AG09319 (cell line): Measurements from ENCODE around the gene LOXHD1.

ENCODE experiments used
- DNase-seq: peaks from one replicate; pipeline ENCODE4 v3.0.0-alpha.2; 2010; ENCODE audit warnings: low read depth; ENCODE audit errors: extremely low read depth
- TF ChIP-seq, protein P1 (sequence below): IDR thresholded peaks from 2 replicates; pipeline ENCODE4 v1.5.1; 2011; ENCODE audit warnings: low read depth, mild to moderate bottlenecking, inconsistent platforms, low read length, moderate library complexity

Gene LOXHD1

DNA sequence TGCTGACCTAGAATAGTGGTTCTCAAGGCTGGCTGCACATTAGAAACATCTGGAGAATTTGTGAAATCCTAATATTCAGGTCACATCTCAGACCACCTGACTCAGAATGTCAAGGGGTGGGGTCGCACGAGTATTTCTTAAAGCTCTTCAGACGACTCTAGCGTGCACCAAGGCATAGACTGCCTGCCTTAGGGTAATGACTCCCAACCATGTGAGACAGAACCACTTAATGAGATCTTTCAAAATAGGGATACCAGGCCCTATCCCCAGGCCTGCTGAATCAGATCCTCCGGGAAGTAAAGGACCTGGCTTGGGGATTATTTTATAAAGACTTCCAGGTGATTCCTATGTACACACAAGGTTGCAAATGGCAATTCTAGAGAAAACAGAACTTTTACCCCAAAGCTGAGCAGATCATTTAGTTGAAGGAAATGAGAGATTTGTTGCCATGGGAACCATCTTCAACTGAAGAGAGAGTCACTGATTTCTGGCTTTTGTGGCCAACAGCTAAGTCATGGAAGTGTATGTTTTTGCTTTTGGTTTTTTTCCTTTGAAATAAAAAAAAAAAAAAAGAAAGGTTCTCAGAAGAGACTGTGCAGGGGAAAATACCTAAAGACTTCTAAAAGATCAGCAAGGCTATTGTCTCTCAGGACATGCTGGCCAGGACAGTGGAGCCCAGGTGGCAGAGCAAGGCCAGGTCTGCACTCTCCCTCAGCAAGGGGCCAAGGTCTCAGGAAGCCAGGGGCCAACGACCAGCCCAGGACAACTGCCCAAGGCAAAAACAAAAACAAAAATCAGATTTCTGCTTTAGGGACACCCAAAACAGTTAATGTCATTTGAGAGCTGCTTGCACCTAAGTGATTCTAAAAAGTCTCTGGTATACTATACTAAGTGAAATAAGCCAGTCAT is 15.3 kb upstream of the LOXHD1 start:
- no peak for DNase-seq
- TF ChIP-seq, protein P1, sequence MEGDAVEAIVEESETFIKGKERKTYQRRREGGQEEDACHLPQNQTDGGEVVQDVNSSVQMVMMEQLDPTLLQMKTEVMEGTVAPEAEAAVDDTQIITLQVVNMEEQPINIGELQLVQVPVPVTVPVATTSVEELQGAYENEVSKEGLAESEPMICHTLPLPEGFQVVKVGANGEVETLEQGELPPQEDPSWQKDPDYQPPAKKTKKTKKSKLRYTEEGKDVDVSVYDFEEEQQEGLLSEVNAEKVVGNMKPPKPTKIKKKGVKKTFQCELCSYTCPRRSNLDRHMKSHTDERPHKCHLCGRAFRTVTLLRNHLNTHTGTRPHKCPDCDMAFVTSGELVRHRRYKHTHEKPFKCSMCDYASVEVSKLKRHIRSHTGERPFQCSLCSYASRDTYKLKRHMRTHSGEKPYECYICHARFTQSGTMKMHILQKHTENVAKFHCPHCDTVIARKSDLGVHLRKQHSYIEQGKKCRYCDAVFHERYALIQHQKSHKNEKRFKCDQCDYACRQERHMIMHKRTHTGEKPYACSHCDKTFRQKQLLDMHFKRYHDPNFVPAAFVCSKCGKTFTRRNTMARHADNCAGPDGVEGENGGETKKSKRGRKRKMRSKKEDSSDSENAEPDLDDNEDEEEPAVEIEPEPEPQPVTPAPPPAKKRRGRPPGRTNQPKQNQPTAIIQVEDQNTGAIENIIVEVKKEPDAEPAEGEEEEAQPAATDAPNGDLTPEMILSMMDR: no peak

DNA sequence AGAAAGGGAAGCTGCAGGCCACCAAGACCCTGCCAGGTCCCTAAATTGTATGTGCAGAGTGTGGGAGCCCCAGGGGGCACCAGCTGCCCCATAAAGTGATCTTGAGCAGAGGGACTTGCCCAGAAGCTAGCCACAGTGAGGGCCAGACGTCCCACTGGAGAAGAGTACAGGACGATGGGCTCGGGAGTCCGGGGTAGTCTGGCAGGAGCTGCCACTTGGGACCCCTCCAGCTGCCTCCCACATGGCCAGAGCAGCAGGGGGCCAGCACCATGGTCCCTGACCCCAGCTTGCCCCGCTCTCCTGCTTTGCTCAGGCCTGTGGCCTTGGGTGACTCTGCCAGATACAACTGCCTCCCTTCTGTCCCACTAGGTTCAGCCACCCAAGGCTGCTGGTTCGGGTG is 11.7 kb upstream of the LOXHD1 start:
- DNase-seq: no peak
- TF ChIP-seq, protein P1: no peak

DNA sequence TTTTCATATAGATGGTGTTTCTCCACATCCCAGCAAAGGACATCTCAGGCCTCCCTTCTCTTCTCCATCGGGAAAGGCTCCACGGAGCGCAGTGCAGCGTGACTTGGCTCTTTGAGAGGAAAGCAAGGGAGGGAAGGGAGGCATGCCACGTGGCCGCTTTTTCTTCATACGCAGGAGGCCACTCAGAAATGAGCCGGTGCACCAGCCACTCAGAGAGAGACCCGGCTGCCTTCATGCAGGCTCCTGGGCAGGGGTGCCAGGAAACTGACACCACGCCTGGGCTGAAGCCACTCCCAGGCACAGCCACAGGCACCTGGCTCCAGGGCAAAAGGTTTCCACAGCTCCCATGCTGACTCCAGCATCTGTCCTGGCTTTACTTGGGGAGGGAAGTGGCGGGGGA is 11.1 kb upstream of the LOXHD1 start:
- no peak for DNase-seq
- TF ChIP-seq, protein P1: no peak

DNA sequence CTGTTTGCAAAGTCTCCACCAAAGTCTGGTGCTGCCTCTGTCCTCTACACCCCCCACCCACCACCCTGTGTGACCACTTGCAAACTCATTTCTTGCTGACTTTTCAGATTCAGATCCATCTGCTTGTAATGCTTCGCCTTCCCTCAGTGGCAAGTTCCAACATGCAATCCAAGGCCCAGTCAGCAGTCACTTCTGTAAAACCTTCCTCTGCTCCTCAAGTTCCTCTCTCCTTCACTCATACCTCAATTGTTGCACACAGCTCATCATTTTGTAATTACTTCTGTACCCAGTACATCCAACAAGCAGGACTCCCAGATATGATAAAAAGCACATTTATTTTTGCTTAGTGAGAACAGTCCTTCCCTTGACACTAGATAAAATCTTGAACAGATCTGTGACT is 6.5 kb upstream of the LOXHD1 start:
- no peak for DNase-seq

DNA sequence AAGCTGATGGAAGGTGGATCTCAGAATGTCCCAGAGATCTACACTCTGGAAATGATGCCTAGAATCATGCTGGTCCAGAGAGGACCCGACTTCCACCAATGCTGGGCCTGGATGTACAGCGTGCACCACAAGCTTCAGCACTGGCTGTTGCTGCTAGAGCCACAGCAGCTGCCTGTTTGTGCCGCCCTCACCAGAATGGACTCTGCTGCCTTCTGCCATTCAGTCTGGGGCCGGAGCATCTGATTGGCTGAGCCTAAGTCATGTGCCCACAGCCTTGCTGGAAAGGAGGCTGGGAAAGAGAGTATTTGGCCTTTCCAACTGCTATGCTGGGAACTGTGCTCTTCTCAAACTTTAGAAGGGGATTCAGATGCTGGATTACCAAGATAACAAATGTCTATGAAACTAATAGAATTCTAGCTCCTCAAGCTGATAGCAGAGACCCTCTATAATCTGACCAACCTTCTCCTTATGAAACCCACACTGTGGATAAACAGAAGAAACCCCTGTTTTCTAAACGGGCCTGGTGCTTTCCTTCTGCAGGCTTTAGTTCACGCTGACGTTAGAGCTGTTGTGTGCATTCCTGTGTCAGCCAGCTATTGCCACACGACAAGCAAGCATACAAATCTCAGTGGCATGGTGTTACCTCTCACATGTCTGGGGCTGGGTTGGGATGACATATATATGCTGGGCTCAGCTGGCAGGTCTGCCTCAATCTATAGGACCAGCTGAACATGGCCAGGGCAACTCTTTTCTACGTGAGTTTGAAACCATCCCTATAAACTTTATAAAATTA is 4.1 kb upstream of the LOXHD1 start:
- DNase-seq: no peak
- TF ChIP-seq, protein P1: no peak

More for the DNA sequence above, 6.5 kb upstream of the LOXHD1 start:
- TF ChIP-seq, protein P1: no peak

DNA sequence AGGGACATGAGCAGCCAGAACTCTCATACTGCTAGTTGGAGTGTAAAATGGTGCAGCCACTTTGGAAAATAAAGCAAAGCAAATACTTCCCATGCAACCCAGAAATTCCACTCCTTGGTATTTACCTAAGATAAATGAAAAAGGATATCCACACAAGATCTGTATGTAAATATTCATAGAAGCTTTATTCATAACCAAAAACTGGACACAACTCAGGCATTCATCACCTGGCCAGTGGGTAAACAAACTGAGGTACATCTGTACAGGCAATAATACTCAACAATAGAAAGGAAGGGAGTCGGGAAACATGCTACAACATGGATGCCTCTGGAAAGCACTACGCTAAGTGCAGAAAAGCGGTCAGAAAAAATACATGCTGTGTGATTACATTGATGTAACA is 2.5 kb upstream of the LOXHD1 start:
- TF ChIP-seq, protein P1: no peak
- DNase-seq: no peak
